HEK293T (cell line): ENCODE data around the gene SIGLEC12.
A peak's percentile ranks its signal among the peaks of the same experiment; 100 is the strongest.

Source experiments
- CTCF ChIA-PET: fragments of 350-600 bp; formaldehyde crosslinking; extraction: SDS; loops from one replicate; lab custom pipeline; 2021; ENCODE audit warnings: antibody characterized with exemption, inconsistent platforms; lab: Yijun Ruan, JAX
- POLR2A ChIA-PET: fragments of 350-600 bp; formaldehyde crosslinking; extraction: SDS; loops from one replicate; lab custom pipeline; 2020; ENCODE audit warnings: antibody characterized with exemption, inconsistent platforms; lab: Yijun Ruan, JAX
- DNase-seq: peaks from one replicate; pipeline ENCODE4 v3.0.0; 2012; ENCODE audit warnings: mixed read lengths; ENCODE audit errors: extremely low spot score
- ARNT ChIP-seq: fragments of 450-650 bp; IDR thresholded peaks from 2 replicates; pipeline ENCODE4 v1.6.1; 2017; ENCODE audit warnings: mild to moderate bottlenecking
- BHLHE40 ChIP-seq: fragments of 450-650 bp; IDR thresholded peaks from 2 replicates; pipeline ENCODE4 v1.6.1; 2016; ENCODE audit warnings: mild to moderate bottlenecking, moderate library complexity, borderline replicate concordance
- CTBP1 ChIP-seq: fragments of 450-650 bp; IDR thresholded peaks from 2 replicates; pipeline ENCODE4 v1.6.1; 2016; ENCODE audit warnings: borderline replicate concordance
- ELF4 ChIP-seq: fragments of 450-650 bp; IDR thresholded peaks from 2 replicates; pipeline ENCODE4 v1.6.1; 2017; ENCODE audit warnings: antibody characterized with exemption
- FOXA1 ChIP-seq: fragments of 450-650 bp; IDR thresholded peaks from 2 replicates; pipeline ENCODE4 v1.6.1; 2016; ENCODE audit warnings: mild to moderate bottlenecking
- FOXK2 ChIP-seq: fragments of 450-650 bp; IDR thresholded peaks from 2 replicates; pipeline ENCODE4 v1.6.1; 2016; ENCODE audit warnings: mild to moderate bottlenecking
- FOXM1 ChIP-seq: fragments of 450-650 bp; IDR thresholded peaks from 2 replicates; pipeline ENCODE4 v1.6.1; 2017; ENCODE audit warnings: mild to moderate bottlenecking, borderline replicate concordance
- HDGF ChIP-seq: fragments of 450-650 bp; IDR thresholded peaks from 2 replicates; pipeline ENCODE4 v1.6.1; 2017; ENCODE audit warnings: antibody characterized with exemption, borderline replicate concordance
- L3MBTL2 ChIP-seq: fragments of 450-650 bp; conservative IDR thresholded peaks from 2 replicates; pipeline ENCODE4 v1.6.1; 2016; ENCODE audit warnings: mild to moderate bottlenecking
- LEF1 ChIP-seq: fragments of 450-650 bp; IDR thresholded peaks from 2 replicates; pipeline ENCODE4 v1.6.1; 2017; ENCODE audit warnings: mild to moderate bottlenecking, borderline replicate concordance
- NFRKB ChIP-seq: fragments of 450-650 bp; IDR thresholded peaks from 2 replicates; pipeline ENCODE4 v1.6.1; 2016; ENCODE audit warnings: mild to moderate bottlenecking, moderate library complexity
- PKNOX1 ChIP-seq: fragments of 450-650 bp; IDR thresholded peaks from 2 replicates; pipeline ENCODE4 v1.6.1; 2016
- SP1 ChIP-seq: fragments of 450-650 bp; IDR thresholded peaks from 2 replicates; pipeline ENCODE4 v1.6.1; 2017
- SUZ12 ChIP-seq: fragments of 450-650 bp; IDR thresholded peaks from 2 replicates; pipeline ENCODE4 v1.6.1; 2016; ENCODE audit warnings: mild to moderate bottlenecking
- TARDBP ChIP-seq: fragments of 450-650 bp; IDR thresholded peaks from 2 replicates; pipeline ENCODE4 v1.6.1; 2016
- ZNF384 ChIP-seq: fragments of 450-650 bp; IDR thresholded peaks from 2 replicates; pipeline ENCODE4 v1.6.1; 2016

SIGLEC12 gene

GRCh38 chr19:51491586-51491985 lies 10.0 kb downstream of the SIGLEC12 start:
- no peak for TF ChIP-seq ZNF384
- TF ChIP-seq BHLHE40: no peak
- TF ChIP-seq TARDBP: no peak
- ChIA-PET CTCF (interaction anchor here (0.6 kb wide), 1 partner anchor 11 kb away, joined by 3 read pairs; no protein-coding TSS in a partner anchor), POLR2A (no interaction called here)
- DNase-seq: no peak

DNA sequence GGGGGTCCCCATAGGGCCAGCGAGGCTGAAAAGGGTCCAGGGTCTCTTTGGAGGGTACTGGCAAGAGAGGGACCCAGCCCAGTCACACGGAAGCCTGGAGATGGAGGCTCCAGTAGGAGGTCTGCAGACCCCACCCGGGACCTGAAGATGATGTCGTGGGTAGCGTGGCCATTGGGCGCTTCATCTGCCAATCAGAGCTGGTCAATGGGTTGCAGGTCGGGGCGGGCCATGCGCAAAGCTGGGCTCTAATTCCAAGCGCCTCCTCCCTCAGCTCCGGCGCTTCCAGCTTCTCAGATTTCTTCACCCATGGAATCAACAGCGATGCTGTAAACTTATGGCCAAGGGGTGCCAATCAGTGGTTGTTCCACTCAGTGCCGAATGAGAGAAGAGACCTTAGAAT lies 10.9 kb downstream of the SIGLEC12 start:
- DNase-seq: no peak
- ChIA-PET POLR2A (no interaction called here), CTCF (no interaction called here)
- TF ChIP-seq L3MBTL2 (no peak), ZNF384 (no peak), PKNOX1 (0 out of 2 replicates have a peak, but pooled peaks have one; percentile 24), HDGF (no peak)

DNA sequence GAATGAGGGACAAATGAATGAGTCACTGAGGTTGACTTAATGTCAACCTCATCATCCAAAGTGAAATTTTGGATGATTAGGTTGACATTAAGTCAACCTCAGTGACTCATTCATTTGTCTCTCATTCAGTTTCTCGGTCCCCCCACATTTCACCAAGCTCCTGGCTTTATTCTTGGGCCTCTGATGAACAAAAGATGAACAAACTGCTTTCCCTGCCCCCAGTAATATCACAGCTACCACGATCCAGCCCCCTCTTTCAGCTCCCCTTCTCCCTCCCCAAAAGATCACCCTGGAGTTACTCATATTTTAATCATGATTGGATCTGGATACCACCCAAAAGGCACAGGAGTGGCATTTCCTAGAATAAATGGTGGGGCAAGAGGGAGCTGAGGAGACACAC lies 12.5 kb downstream of the SIGLEC12 start:
- CTCF ChIA-PET: no interaction called here
- TF ChIP-seq NFRKB: no peak
- TF ChIP-seq FOXK2: no peak
- TF ChIP-seq SP1: no peak
- TF ChIP-seq LEF1: no peak
- no peak for TF ChIP-seq BHLHE40
- no peak for TF ChIP-seq ELF4
- TF ChIP-seq CTBP1: no peak
- TF ChIP-seq HDGF: no peak
- TF ChIP-seq FOXA1: no peak
- TF ChIP-seq L3MBTL2: no peak
- DNase-seq: no peak
- POLR2A ChIA-PET: no interaction called here

- no peak for DNase-seq
- ChIA-PET CTCF (no interaction called here), POLR2A (no interaction called here)
- TF ChIP-seq FOXA1: no peak
- no peak for TF ChIP-seq SUZ12
- TF ChIP-seq BHLHE40: no peak
- no peak for TF ChIP-seq L3MBTL2
- no peak for TF ChIP-seq FOXK2
- no peak for TF ChIP-seq HDGF
- TF ChIP-seq TARDBP: no peak
- TF ChIP-seq NFRKB: no peak
- no peak for TF ChIP-seq ARNT
Observed at GRCh38 chr19:51488491-51488890, 13.1 kb downstream of the SIGLEC12 start.

DNA sequence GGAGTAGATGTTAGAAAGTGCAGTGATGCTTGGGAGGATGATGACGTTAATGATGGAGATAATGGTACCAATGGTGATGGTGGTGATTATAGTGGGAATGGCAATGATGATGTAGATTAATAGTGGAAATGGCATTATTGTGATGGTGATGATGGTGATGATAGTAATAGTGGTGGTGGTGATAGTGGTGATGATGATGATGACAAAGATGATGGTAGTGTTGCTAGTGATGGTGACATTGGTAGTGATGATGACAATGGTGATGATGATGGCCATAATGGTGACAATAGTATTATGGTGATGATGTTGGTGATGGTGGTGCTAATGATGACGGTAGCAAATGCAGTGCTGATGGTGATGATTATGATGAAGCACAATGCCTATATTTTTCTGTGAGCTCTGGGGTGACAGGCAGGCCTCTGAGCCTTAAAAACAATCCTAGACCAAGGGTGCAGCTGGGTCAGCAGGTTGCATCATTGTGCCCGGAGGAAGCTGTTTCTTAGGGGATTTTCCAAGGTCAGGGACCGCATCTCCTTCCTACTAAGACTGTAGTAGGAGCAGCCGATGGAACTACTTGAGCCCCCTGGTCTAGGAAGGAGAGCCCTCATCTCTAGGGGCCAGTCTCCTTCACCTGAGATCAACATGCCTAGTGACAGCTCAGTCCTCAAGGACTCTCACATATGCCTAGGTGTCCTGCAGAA lies 15.5 kb downstream of the SIGLEC12 start:
- DNase-seq: no peak
- no peak for TF ChIP-seq BHLHE40
- no peak for TF ChIP-seq SUZ12
- no peak for TF ChIP-seq HDGF
- TF ChIP-seq CTBP1: no peak
- TF ChIP-seq ARNT: no peak
- TF ChIP-seq FOXK2: no peak
- TF ChIP-seq LEF1: no peak
- TF ChIP-seq ZNF384: no peak
- TF ChIP-seq FOXM1: no peak
- no peak for TF ChIP-seq FOXA1
- no peak for TF ChIP-seq ELF4
- TF ChIP-seq PKNOX1: no peak
- no peak for TF ChIP-seq TARDBP
- TF ChIP-seq L3MBTL2: no peak
- no peak for TF ChIP-seq SP1
- TF ChIP-seq NFRKB: no peak
- CTCF ChIA-PET: no interaction called here
- POLR2A ChIA-PET: no interaction called here

DNA sequence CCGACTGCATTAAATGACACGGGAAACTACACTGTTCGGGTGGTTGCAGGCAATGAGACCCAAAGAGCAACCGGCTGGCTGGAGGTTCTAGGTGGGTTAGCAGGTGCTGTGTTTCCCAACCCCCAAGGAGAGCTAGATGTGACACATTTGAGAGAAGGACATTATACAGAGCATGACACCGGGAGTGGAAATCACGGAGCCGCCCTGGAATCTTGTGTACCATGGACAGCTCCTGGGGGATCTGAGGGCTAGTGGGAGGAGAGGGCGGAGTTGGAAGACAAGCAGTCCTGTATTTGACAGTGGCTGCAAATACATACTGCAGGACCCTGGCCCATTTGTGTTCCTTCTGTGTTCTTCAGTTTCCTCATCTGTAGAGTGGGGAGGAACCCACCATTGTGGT lies 21.0 kb downstream of the SIGLEC12 start:
- POLR2A ChIA-PET: no interaction called here
- CTCF ChIA-PET: no interaction called here
- TF ChIP-seq FOXM1 (no peak), ARNT (no peak), FOXA1 (no peak), SUZ12 (no peak), TARDBP (no peak), LEF1 (no peak), BHLHE40 (no peak), L3MBTL2 (no peak), SP1 (no peak)
- peak; percentile 32 for DNase-seq

GRCh38 chr19:51479531-51480331 lies 21.9 kb downstream of the SIGLEC12 start:
- no peak for DNase-seq
- CTCF ChIA-PET: no interaction called here
- TF ChIP-seq BHLHE40: no peak
- no peak for TF ChIP-seq LEF1
- no peak for TF ChIP-seq HDGF
- no peak for TF ChIP-seq ZNF384
- no peak for TF ChIP-seq SUZ12
- TF ChIP-seq PKNOX1: no peak
- no peak for TF ChIP-seq FOXK2
- TF ChIP-seq CTBP1: no peak
- TF ChIP-seq SP1: no peak
- TF ChIP-seq FOXA1: no peak
- TF ChIP-seq NFRKB: no peak
- no peak for TF ChIP-seq L3MBTL2
- no peak for TF ChIP-seq FOXM1
- no peak for TF ChIP-seq ELF4
- TF ChIP-seq TARDBP: no peak
- no peak for TF ChIP-seq ARNT
- POLR2A ChIA-PET: no interaction called here
